ENCODE data around the gene RAB8B.
A peak's percentile ranks its signal among the peaks of the same experiment; 100 is the strongest.

RAB8B gene

GRCh38 chr15:63176302-63176701, 13.1 kb upstream of the RAB8B start:
- Histone ChIP-seq H3K9me3 (ENCODE audit: control insufficient read depth, low read length) (no peaks in the 10 kb centered on the region), H3K36me3 (ENCODE audit: control insufficient read depth, insufficient read depth, low read length) (no peaks in the 10 kb centered on the region), H3K9ac (no peak overlapping the region), H3K4me3 (ENCODE audit: low read depth, low read length) (no peak overlapping the region), H3K4me2 (ENCODE audit: low read length) (no peak overlapping the region), H3K4me1 (no peaks in the 10 kb centered on the region), H3K27ac (no peak overlapping the region), H3K79me2 (no peaks in the 10 kb centered on the region), H2AFZ (no peak overlapping the region), H3K27me3 (ENCODE audit: control insufficient read depth, insufficient read depth, low read length) (no peaks in the 10 kb centered on the region)
- no peak for TF ChIP-seq CTCF (IDR thresholded peaks at IDR 0.05)

DNA sequence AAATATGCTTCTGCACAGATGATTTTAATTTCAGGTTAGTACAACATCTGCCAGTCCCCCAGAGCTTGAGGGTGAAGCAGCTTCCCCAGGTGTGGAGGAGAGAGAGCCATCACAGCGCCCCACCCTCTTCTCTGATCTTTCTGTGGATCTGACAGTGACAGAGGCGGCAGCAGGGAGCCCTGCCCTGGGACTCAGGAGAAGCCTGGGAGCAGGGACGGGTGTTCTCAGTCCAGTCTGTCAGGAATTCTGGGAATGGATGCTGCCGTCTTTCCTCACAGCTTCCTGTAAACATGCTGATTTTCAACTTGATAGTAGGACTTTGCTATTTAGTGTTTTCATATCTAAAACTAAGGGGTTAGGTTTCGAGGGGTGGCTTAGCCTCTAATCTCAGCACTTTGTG, 11.4 kb upstream of the RAB8B start:
- Histone ChIP-seq H3K4me1 (no peaks in the 10 kb centered on the region), H3K4me2 (ENCODE audit: low read length) (no peak overlapping the region), H2AFZ (peak overlapping the region; percentile 17), H3K27me3 (ENCODE audit: control insufficient read depth, insufficient read depth, low read length) (no peaks in the 10 kb centered on the region), H3K4me3 (ENCODE audit: low read depth, low read length) (no peak overlapping the region), H3K9ac (no peak overlapping the region), H3K79me2 (no peaks in the 10 kb centered on the region), H3K9me3 (ENCODE audit: control insufficient read depth, low read length) (no peaks in the 10 kb centered on the region), H3K36me3 (ENCODE audit: control insufficient read depth, insufficient read depth, low read length) (no peaks in the 10 kb centered on the region), H3K27ac (no peak overlapping the region)
- no peak for TF ChIP-seq CTCF (IDR thresholded peaks at IDR 0.05)

DNA sequence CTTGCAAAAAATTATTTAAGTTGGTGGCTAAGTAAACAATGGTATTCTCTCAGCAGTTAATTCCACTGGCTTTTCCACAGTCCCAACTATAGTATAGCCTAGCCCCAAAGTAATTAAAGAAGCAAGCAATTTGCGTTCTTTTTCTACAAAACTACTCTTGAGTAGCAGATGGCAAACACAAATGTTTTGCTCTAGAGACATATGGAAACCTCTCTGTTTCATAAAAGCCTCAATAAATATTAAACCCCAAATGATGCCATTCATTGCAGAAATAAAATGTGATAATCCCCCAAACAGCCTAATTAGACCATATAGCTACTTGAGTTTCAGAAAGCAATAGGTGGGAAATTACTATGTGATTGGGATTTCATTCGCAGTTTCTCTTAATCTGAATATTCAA, 8.7 kb upstream of the RAB8B start:
- Histone ChIP-seq H3K79me2 (no peaks in the 10 kb centered on the region), H3K9me3 (ENCODE audit: control insufficient read depth, low read length) (no peaks in the 10 kb centered on the region), H3K4me2 (ENCODE audit: low read length) (no peak overlapping the region), H3K27me3 (ENCODE audit: control insufficient read depth, insufficient read depth, low read length) (no peaks in the 10 kb centered on the region), H3K4me1 (no peaks in the 10 kb centered on the region), H3K4me3 (ENCODE audit: low read depth, low read length) (no peak overlapping the region), H2AFZ (no peak overlapping the region), H3K9ac (no peak overlapping the region), H3K27ac (no peak overlapping the region), H3K36me3 (ENCODE audit: control insufficient read depth, insufficient read depth, low read length) (no peaks in the 10 kb centered on the region)
- TF ChIP-seq CTCF (IDR thresholded peaks at IDR 0.05), result no peak

GRCh38 chr15:63181648-63182047, 7.8 kb upstream of the RAB8B start:
- Histone ChIP-seq H2AFZ (no peak overlapping the region), H3K4me1 (no peaks in the 10 kb centered on the region), H3K27ac (no peak overlapping the region), H3K4me2 (ENCODE audit: low read length) (no peak overlapping the region), H3K27me3 (ENCODE audit: control insufficient read depth, insufficient read depth, low read length) (no peaks in the 10 kb centered on the region), H3K9ac (no peak overlapping the region), H3K4me3 (ENCODE audit: low read depth, low read length) (no peak overlapping the region), H3K36me3 (ENCODE audit: control insufficient read depth, insufficient read depth, low read length) (no peaks in the 10 kb centered on the region), H3K9me3 (ENCODE audit: control insufficient read depth, low read length) (no peaks in the 10 kb centered on the region), H3K79me2 (no peaks in the 10 kb centered on the region)
- TF ChIP-seq CTCF (IDR thresholded peaks at IDR 0.05), result no peak

GRCh38 chr15:63185206-63185605, 4.2 kb upstream of the RAB8B start:
- Histone ChIP-seq H2AFZ (no peak overlapping the region), H3K27ac (no peak overlapping the region), H3K9me3 (ENCODE audit: control insufficient read depth, low read length) (no peaks in the 10 kb centered on the region), H3K79me2 (peaks cover 3% of the 10 kb centered on the region), H3K4me3 (ENCODE audit: low read depth, low read length) (no peak overlapping the region), H3K9ac (no peak overlapping the region), H3K4me2 (ENCODE audit: low read length) (no peak overlapping the region), H3K4me1 (no peaks in the 10 kb centered on the region), H3K27me3 (ENCODE audit: control insufficient read depth, insufficient read depth, low read length) (no peaks in the 10 kb centered on the region), H3K36me3 (ENCODE audit: control insufficient read depth, insufficient read depth, low read length) (no peaks in the 10 kb centered on the region)
- TF ChIP-seq CTCF (IDR thresholded peaks at IDR 0.05), result no peak
